ENCODE measurements around the gene MPHOSPH9. TPM values are rescaled to one million over a fixed set of nuclear protein-coding genes. Genes with fewer than 3 reads are reported as not detected.

Gene MPHOSPH9
- total and polyA plus RNA-seq, 2 of the 4 experiments (the other 2 are of a cell fraction) = 7.6 to 17.0 TPM

DNA sequence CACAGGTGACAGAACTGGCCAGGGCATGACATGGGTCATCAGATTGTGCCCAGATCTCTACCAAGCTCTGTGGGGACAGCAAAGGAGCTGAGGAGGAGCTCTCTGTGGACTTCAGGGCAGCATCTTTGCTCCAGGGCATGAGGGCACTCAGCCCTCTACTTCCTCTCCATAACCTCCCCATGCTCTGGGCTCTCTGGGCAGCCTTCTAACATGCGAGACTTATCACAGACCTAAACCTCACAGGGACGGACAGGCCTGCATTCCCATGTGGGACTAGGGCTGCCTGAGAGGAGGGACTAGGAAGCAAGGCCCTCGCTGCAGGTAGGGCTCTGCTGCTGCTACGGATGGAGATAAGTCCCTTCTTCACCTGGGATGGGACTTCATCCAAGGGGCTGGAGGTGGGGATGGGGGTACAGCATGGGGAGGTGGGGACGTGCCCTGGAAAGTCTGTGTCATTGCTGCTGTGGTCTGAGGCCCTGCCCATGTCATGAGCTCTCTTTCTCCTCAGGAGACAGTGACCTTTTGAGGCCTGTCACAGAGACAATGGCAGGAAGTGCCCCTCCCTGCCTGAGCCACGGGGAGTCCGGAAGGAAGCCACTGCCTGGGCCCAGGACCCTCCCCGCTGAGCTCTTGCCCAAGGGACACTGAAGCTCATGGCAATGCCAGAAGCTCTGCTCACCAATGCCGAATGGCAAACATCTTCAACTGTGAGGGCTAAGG is 126.1 kb downstream of the MPHOSPH9 start:
- Histone ChIP-seq H3K9me3 (ENCODE audit: control insufficient read depth, insufficient read depth, low read length) (no peaks in the 10 kb centered on the region), H4K8ac (ENCODE audit: low read depth in 2 of 2, low read length in 2 of 2) (no peak overlapping the region), H3K14ac (replicated peaks; ENCODE audit: low read depth, low read length) (no peak overlapping the region), H3K4me3 (ENCODE audit: insufficient read depth, low read depth, low read length) (no peak overlapping the region), H4K91ac (ENCODE audit: insufficient read depth, low read depth, low read length) (no peak overlapping the region), H3K9ac (ENCODE audit: low read depth, low read length) (no peak overlapping the region), H3K27me3 (ENCODE audit: control insufficient read depth, insufficient read depth, low read length) (no peaks in the 10 kb centered on the region), H2AK5ac (ENCODE audit: low read depth, low read length) (no peak overlapping the region), H2BK120ac (ENCODE audit: low read depth, low read length) (no peak overlapping the region), H2AK9ac (replicated peaks; ENCODE audit: low read depth, low read length, poor library complexity) (no peak overlapping the region), H3K36me3 (ENCODE audit: control insufficient read depth, insufficient read depth, low read length) (peaks cover 27% of the 10 kb centered on the region; the same call in 1 of the 2 replicates), H3K56ac (ENCODE audit: extremely low read depth, insufficient read depth, low read length) (no peak overlapping the region), H2BK15ac (ENCODE audit: low read depth, low read length) (no peak overlapping the region), H3K4me1 (ENCODE audit: control insufficient read depth, insufficient read depth, low read length) (peaks cover 7% of the 10 kb centered on the region), H3K23ac (ENCODE audit: low read depth, low read length) (no peak overlapping the region), H2BK5ac (ENCODE audit: low read depth, low read length, poor library complexity, severe bottlenecking) (no peak overlapping the region), H3K9me1 (ENCODE audit: insufficient read depth, low read length) (peaks cover 26% of the 10 kb centered on the region), H3K18ac (ENCODE audit: low read depth, low read length) (no peak overlapping the region), H3K27ac (ENCODE audit: insufficient read depth, low read length) (no peak overlapping the region), H2AFZ (replicated peaks; ENCODE audit: low read length, poor library complexity) (no peak overlapping the region), H4K5ac (ENCODE audit: low read depth, low read length) (no peak overlapping the region), H2BK20ac (ENCODE audit: low read depth, low read length) (no peak overlapping the region), H3K4me2 (ENCODE audit: low read depth, low read length) (no peak overlapping the region), H3K79me1 (ENCODE audit: low read depth in 1 of 2, low read length in 2 of 2) (peaks cover 5 to 26% of the 10 kb centered on the region in 2 experiments; a peak in 3 of 4 replicates), H4K20me1 (ENCODE audit: insufficient read depth, low read length) (peaks cover 17% of the 10 kb centered on the region), H3K4ac (ENCODE audit: low read depth, low read length) (no peak overlapping the region)
- intact Hi-C loops (cut with micrococcal nuclease) (no loop called here), dilution Hi-C loops (cut with HindIII; ENCODE audit: low sequenced_read_pairs, unreplicated experiment) (no loop called here), in situ Hi-C loops (cut with MboI; ENCODE audit: low sequenced_read_pairs) (no loop called here)
- no peak for TF ChIP-seq RAD21 (IDR thresholded peaks at IDR 0.05; ENCODE audit: low read length)
- TF ChIP-seq NFE2L2 (IDR thresholded peaks at IDR 0.05; ENCODE audit: low read depth, low read length) = no peak
- no peak for TF ChIP-seq CEBPB (IDR thresholded peaks at IDR 0.05; ENCODE audit: low read depth, low read length)
- ATAC-seq (ENCODE audit: low read depth) = no peak
- CTCF ChIA-PET = interaction anchor here (0.6 kb wide), 1 partner anchor 48 kb away, joined by 3 read pairs; no protein-coding TSS in a partner anchor
- no peak for DNase-seq
- POLR2A ChIA-PET (ENCODE audit: unreplicated experiment) = no interaction called here
- BruUV-seq (replicated peaks) = no TSS peak
- WGBS, 2 experiments (ENCODE audit: extremely low coverage in 2 of 2, insufficient read length in 1 of 2) = 100% methylated on average over 2 of the region's 9 CpGs; no CpG with 5 or more reads in 1 of the 2 experiments

Data from IMR-90 (cell line).